ENCODE measurements around the gene METTL9. TPM values are rescaled to one million over a fixed set of nuclear protein-coding genes. Genes with fewer than 3 reads are reported as not detected.

Gene METTL9
- total and polyA plus RNA-seq, 2 of the 13 experiments (the other 11 are each of a cell fraction or from before 2014, with no cell fraction given), result 123 to 204 TPM

DNA sequence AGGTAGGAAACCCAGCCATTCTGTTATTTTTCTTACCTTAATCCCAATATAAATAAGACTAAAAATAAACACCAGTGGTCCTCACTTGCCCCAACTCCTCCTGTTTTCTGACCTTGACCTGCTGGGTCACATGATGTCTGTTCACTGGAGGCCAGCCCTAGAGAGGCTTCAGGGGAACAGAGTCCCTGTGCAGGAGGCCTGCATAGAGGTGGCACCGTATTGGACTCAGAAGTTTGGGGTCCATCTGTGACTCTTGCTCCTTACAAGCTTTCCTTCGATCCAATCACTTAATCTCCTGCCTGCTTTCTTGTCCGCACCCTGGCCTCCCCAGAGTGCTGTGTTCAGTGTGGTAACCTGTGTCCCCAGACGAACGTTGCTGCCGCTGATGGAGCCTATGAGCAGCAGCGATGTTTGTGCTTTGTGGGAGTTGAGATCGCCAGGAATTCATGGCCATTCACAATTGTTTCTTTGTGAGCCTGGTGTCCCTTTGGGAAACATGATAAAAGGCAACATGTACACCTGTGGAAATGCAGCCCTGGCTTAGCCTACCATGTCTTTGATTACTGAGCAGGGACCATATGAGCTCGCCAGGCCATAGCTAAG, 48.3 kb downstream of the METTL9 start (continued):
- TF ChIP-seq, protein P1, sequence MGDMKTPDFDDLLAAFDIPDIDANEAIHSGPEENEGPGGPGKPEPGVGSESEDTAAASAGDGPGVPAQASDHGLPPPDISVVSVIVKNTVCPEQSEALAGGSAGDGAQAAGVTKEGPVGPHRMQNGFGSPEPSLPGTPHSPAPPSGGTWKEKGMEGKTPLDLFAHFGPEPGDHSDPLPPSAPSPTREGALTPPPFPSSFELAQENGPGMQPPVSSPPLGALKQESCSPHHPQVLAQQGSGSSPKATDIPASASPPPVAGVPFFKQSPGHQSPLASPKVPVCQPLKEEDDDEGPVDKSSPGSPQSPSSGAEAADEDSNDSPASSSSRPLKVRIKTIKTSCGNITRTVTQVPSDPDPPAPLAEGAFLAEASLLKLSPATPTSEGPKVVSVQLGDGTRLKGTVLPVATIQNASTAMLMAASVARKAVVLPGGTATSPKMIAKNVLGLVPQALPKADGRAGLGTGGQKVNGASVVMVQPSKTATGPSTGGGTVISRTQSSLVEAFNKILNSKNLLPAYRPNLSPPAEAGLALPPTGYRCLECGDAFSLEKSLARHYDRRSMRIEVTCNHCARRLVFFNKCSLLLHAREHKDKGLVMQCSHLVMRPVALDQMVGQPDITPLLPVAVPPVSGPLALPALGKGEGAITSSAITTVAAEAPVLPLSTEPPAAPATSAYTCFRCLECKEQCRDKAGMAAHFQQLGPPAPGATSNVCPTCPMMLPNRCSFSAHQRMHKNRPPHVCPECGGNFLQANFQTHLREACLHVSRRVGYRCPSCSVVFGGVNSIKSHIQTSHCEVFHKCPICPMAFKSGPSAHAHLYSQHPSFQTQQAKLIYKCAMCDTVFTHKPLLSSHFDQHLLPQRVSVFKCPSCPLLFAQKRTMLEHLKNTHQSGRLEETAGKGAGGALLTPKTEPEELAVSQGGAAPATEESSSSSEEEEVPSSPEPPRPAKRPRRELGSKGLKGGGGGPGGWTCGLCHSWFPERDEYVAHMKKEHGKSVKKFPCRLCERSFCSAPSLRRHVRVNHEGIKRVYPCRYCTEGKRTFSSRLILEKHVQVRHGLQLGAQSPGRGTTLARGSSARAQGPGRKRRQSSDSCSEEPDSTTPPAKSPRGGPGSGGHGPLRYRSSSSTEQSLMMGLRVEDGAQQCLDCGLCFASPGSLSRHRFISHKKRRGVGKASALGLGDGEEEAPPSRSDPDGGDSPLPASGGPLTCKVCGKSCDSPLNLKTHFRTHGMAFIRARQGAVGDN (CRISPR knock-in tag; IDR thresholded peaks at IDR 0.05), result peak; percentile 27; the same call in 1 of the 2 replicates
- no peak for TF ChIP-seq FOXM1 (CRISPR knock-in tag; IDR thresholded peaks at IDR 0.05)
- TF ChIP-seq SMAD1 (CRISPR knock-in tag; IDR thresholded peaks at IDR 0.05; ENCODE audit: borderline replicate concordance, low read depth), result no peak
- TF ChIP-seq ZNF20 (CRISPR knock-in tag; IDR thresholded peaks at IDR 0.05), result no peak
- no peak for TF ChIP-seq ZSCAN9 (CRISPR knock-in tag; IDR thresholded peaks at IDR 0.05; ENCODE audit: borderline replicate concordance)
- no peak for TF ChIP-seq MBNL3 (CRISPR knock-in tag; conservative IDR thresholded peaks at IDR 0.05)
- TF ChIP-seq HNRNPK (IDR thresholded peaks at IDR 0.05; ENCODE audit: low read depth, low read length, poor library complexity, severe bottlenecking), result no peak
- no peak for TF ChIP-seq ZNF232 (CRISPR knock-in tag; IDR thresholded peaks at IDR 0.05; ENCODE audit: borderline replicate concordance)
- no peak for TF ChIP-seq ZBTB3 (CRISPR knock-in tag; IDR thresholded peaks at IDR 0.05; ENCODE audit: borderline replicate concordance, low read depth)
- TF ChIP-seq IRX3 (CRISPR knock-in tag; IDR thresholded peaks at IDR 0.05; ENCODE audit: borderline replicate concordance, low read depth), result no peak
- TF ChIP-seq ISL2 (CRISPR knock-in tag; IDR thresholded peaks at IDR 0.05), result no peak
- TF ChIP-seq HIVEP1 (CRISPR knock-in tag; IDR thresholded peaks at IDR 0.05), result no peak
- TF ChIP-seq CBX1 (IDR thresholded peaks at IDR 0.05; ENCODE audit: low read depth), result no peak
- TF ChIP-seq, protein P2, sequence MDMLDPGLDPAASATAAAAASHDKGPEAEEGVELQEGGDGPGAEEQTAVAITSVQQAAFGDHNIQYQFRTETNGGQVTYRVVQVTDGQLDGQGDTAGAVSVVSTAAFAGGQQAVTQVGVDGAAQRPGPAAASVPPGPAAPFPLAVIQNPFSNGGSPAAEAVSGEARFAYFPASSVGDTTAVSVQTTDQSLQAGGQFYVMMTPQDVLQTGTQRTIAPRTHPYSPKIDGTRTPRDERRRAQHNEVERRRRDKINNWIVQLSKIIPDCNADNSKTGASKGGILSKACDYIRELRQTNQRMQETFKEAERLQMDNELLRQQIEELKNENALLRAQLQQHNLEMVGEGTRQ (IDR thresholded peaks at IDR 0.05; ENCODE audit: low read depth, low read length), result 0 out of 2 replicates have a peak, but pooled peaks have one; percentile 12
- TF ChIP-seq, protein P2 (CRISPR knock-in tag; IDR thresholded peaks at IDR 0.05; ENCODE audit: borderline replicate concordance), result no peak; the same call in 1 of the 2 replicates
- TF ChIP-seq, protein P3, sequence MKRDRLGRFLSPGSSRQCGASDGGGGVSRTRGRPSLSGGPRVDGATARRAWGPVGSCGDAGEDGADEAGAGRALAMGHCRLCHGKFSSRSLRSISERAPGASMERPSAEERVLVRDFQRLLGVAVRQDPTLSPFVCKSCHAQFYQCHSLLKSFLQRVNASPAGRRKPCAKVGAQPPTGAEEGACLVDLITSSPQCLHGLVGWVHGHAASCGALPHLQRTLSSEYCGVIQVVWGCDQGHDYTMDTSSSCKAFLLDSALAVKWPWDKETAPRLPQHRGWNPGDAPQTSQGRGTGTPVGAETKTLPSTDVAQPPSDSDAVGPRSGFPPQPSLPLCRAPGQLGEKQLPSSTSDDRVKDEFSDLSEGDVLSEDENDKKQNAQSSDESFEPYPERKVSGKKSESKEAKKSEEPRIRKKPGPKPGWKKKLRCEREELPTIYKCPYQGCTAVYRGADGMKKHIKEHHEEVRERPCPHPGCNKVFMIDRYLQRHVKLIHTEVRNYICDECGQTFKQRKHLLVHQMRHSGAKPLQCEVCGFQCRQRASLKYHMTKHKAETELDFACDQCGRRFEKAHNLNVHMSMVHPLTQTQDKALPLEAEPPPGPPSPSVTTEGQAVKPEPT (CRISPR knock-in tag; IDR thresholded peaks at IDR 0.05; ENCODE audit: low read depth), result no peak
- no peak for TF ChIP-seq NRL (CRISPR knock-in tag; IDR thresholded peaks at IDR 0.05; ENCODE audit: borderline replicate concordance)
- TF ChIP-seq POGZ (CRISPR knock-in tag; IDR thresholded peaks at IDR 0.05), result peak; percentile 53; the same call in 1 of the 2 replicates
- peak; percentile 14; the same call in 1 of the 2 replicates for TF ChIP-seq HOXA3 (CRISPR knock-in tag; IDR thresholded peaks at IDR 0.05)
- TF ChIP-seq MIER2 (CRISPR knock-in tag; IDR thresholded peaks at IDR 0.05), result no peak
- TF ChIP-seq ZNF615 (CRISPR knock-in tag; IDR thresholded peaks at IDR 0.05; ENCODE audit: borderline replicate concordance), result no peak
- TF ChIP-seq KDM2A (CRISPR knock-in tag; IDR thresholded peaks at IDR 0.05; ENCODE audit: borderline replicate concordance, low read depth), result no peak
- TF ChIP-seq ZNF556 (CRISPR knock-in tag; IDR thresholded peaks at IDR 0.05; ENCODE audit: borderline replicate concordance), result no peak

All from HepG2 (cell line).